ENCODE measurements around the gene LHX8.
"Not testable (repeated sequence)": the region's sequence is repeated elsewhere in the genome, so short reads cannot be mapped to it uniquely, and the experiment has no call there.

Gene LHX8

DNA sequence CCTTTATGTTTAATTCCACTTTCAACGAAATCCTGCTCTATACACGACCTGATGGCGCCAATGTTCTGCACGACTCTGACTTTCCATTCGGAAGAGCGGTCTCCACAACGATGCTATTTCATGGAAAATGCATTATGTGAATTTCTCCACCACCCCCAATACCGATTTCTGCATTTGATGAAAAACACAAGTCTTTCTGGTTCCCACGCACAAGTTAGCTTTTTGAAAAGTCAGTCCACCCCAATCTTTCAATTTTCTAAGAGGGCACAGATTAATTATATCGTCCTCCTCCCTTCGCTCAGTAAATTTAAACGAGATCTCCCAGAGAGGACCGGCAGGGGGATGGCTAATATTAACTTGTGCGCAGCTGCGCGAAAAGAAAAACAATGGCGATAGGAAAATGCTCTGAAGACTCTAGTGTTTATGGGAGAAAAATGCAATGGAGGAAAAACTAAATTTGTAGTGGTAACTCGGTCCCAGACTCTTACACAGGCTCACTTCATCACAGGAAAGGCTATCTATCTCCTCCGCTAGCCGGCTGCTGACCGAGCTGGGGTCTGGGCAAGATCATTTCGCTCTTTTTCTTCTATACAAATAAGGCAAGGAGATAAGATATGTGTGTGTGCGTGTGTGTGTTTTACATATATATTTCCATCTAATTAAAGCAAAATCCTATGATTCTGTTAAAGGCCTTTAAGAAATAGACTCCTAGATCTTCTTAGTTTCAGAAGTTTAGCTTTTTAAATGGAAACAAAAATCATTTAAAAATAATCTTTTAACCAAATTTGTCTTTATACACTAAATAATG, 1.2 kb upstream of the LHX8 start:
- DNase-seq (ENCODE audit: low read depth), result no peak

DNA sequence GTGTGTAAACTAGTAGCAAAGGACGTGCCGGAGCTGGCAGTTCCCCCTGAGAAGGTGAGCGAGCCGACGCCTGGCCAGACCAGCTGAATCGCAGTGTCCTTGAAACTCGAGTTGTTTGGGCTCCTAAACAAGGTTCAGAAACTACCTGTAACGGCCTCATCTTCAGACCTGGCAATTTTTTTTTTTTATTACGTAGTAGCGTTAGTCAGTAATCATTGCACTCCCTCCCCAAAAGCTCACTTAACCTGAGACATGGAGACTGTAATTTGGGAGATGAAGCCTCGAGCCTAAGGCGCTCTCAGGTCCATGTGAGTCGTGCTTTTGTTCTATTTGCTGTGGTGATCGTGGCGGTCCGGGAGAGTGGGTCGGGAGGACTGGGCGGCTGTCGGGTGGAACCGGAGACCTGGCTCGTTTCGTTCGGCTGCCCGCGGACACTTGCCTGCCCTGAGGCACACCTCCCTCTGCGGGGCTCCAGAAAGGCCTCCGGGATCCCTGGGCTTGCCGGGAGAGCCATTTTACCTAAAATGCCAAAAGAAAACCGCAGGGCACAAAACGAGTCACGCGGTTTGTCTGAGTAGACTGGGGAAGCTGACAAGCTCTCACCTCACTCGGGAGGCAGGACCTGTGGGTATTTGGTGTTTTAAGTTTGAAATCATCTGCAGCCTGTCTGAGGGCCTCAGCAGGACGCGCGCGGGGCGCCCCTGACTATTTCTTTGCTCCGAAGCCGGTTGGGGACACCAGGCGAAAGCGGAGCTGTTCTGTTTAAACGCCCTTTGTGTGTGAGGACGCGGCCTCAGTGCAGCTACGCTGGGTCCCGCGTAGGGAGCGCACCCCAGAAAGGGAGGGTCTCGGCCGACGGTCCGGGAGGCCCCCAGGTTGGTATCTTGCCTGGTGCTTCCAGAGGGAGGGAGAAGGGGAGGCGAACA, 722 bp downstream of the LHX8 start:
- no peak for DNase-seq (ENCODE audit: low read depth)

DNA sequence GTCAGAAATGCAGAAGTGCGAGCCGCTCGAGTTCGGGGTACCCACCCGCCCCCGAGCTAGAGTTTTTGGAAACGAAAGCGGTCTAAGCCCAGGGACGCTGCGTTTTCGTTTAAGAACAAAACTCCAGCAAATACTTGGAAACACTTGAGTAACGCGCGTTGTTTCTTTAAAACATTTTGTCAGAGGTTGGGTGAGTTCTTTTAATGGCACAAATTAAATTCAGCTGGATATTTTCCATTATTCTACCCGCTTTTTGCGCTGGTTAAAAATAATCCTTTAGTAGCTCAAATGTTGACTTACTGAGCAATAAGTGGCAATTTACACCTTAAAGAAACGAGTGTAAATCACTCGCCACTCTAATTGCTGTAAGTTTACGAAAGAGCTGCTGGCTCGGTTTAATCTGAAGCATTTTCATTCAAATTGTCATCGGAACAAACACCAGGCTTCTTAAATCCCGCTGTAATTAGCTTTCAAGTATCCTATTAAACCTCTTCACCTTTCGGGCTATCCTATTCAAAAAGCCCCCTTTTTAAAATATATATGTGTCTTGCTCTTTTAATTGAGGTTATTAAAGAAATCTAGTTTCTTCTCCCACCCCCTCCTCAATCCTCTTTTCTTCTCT, 1.5 kb downstream of the LHX8 start:
- DNase-seq (ENCODE audit: low read depth), result no peak

DNA sequence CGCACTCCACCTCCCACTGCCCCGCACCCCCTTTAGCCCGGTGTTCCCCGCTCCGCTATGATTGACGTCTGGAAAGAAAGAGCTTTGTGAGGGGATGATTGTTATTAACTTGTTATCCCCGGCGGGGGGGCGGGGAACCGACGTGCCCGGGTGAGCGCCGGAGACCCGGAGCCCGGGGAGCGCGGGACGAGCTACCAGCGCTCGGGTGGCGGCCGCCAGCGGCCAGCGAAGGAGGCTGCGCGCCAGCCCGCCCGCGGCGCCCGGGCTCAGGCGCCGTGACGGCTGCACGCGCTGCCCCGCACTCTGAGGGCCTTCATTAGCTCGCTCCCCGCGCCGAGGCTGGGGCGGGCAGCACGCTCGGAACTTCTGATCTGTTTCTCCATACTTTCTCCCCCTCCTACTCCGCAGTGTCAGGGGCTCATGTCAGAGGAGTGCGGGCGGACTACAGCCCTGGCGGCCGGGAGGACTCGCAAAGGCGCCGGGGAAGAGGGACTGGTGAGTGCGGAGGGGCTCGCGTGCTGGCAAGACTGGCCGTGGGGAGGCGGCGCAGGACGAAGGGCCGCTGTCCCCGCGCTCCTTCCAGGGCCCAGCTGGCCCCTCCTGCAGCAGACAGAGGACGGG, 2.1 kb downstream of the LHX8 start:
- DNase-seq (ENCODE audit: low read depth), result no peak

DNA sequence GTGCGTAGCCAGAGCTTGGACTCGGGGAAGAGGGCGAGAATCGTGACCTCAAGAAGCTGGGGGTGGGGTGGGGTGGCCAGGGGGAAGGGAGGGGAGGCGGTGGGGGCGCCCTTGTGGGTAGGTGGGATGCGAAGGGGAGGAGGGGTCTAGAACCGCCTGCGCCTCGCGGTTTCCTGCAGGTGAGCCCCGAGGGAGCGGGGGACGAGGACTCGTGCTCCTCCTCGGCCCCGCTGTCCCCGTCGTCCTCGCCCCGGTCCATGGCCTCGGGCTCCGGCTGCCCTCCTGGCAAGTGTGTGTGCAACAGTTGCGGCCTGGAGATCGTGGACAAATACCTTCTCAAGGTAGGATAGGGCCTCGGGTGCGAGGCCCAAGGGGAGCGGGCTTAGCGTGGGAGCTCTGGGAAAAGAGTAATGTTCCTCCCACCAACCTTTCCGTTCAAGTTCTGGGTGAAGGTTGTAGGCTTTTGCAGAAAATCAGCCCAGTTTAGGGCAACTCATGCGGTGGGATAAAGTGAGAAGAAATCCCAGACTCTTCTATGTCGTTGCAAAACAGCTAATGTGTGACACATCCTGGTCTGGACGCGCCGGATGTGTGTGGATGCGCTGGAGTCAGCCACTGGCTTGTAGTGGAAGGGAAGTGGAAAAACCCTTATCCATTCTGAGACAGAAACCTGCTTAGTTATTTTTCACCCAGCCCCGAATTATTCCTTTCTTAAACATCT, 2.9 kb downstream of the LHX8 start:
- DNase-seq (ENCODE audit: low read depth), result no peak

DNA sequence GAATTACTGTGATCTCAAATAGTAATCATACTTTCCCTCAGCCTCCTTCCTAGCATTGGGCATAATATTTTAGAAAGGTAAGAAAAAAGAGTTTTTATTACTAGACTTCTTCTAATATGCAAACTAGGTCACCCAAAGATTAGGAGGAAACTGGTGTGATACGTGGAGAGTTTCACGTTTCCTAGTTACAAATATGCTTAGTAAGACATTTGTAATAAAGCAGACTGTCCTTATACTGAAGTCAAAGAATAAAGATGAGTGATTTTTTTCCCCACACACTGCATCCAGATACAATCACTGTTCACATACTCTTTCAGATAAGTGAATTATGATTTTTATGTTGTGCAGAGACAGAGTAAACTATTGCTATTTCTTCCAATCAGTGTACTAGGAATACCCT, 17.9 kb downstream of the LHX8 start:
- DNase-seq (ENCODE audit: low read depth), result no peak

DNA sequence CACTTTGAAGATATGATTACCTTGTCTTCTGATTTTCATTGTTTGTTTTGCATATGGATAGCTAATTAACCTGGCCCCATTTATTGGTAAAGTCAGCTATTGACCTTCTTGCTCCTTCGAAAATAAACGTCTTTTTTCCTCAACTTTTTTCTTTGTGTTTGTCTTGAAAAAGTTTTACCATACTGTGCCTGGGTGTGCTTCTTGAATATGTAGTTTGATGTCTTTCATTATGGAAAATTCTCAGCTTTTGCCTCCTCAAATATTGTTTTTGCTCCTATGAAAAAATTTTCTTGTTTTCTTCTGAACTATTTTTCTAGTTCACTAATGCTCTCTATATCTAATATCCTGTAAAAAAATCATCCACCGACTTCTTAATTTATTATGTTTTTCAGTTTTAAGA, 25.0 kb downstream of the LHX8 start:
- no peak for DNase-seq (ENCODE audit: low read depth)

DNA sequence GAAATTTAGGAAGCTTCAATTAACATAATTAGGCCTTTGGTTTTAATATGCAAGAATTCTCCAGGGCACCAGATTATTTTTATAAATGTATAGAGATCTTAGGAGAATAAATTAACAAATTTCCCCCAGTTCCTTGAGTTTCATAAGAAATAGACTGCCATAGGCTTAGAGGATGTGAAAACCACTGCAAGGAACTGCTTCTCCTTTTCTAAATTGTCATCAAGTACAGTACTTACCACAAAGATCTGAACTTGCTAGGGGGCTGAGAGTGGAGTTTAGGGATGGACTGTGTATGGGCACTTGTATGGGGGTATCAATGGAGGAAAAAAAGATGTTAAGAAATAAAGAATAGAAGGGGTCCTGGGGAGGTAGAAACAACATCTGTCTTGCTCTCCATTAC, 31.1 kb downstream of the LHX8 start:
- no peak for DNase-seq (ENCODE audit: low read depth)

DNA sequence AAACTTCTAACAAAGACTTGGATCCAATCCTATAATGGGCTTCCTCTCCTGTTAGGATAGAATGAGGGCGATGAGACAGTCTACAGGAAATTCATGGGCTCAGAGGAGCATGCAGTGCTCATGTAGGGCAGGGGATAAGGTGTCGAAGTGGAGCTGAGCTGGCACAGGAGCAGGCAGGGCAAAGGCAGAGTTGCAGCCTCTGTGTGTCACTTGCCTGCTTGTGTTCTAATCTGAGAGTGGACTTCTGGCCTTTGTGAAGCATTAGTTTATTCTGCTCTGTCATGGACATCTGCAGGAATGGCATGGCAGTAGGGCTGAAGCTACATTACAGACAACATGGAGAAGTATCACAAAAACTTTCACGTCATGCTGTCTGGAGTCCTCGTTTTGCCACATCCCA, 32.6 kb downstream of the LHX8 start:
- DNase-seq (ENCODE audit: low read depth), result no peak

DNA sequence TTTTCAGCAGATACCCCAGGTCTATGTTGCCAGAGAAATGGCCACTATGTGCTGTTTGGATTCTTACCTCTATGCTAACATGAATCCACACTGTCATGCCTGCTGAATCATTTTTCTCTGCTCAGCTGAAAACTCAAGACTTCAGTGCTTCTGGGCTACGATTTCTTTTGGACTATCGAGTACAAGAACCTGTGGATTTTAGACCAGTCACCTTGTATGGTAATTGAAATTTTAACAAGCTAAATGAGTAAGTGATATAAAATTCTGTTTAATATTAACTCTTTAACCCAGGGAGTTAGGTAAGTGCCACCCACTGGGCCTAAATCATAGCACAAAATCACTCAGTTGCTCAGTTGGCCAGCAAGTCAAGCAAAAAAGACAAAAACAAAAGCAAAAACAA, 35.8 kb downstream of the LHX8 start:
- DNase-seq (ENCODE audit: low read depth), result no peak

DNA sequence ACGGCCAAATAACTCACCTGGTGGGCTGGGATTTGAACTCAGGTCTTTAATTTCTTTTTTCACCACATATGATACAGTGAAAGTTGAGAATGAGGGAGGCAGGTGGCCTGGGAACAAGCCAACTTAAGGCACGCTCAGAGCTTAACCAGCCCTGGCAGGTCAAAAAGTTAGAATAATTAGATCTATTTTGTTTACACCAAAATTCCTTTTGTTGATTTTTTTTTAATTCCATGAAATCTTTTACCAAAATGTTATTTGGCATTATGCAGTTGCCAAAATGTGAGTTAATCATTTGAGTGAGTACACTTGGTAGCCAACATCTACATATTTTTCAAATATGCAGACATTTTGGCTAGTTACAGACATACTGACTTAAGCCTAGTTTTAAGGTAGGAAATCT, 36.8 kb downstream of the LHX8 start:
- DNase-seq (ENCODE audit: low read depth), result no peak

DNA sequence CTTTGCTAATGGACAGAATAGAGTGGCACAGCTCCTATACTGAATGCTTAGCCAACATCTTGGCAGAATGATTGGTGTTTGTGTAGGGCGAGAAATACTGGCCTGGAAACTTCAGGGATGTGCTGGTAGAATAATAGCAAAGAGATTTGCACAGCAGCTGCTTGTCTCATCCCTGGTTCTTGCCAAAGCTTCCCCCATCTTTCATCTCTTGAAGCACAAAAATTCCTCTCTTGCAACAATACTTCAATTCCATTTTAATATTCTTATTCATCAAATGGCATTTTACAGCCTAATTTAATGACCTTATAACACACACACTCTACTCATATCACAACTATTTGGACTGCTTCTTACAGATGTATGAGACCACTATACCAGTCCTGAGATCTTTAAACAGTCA, 37.7 kb downstream of the LHX8 start:
- no peak for DNase-seq (ENCODE audit: low read depth)

DNA sequence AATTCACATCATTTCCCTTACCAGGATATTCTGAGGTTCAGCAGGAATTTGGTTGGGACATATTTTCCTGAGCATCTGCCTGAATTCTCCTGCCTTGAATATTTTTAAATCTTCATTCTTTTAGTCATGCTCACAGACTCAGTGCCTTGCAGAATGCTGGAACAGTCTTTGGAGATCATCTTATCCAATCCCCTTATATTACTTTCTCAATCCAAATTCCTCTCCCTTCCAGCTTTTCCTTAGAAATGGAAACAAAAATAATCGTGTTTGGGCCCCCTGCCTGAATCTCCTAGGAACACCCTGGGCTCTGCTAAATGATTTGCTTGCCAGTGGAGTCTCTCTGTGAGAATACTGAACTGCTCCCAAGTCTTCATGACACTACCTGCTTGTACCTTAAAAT, 38.4 kb downstream of the LHX8 start:
- no peak for DNase-seq (ENCODE audit: low read depth)

DNA sequence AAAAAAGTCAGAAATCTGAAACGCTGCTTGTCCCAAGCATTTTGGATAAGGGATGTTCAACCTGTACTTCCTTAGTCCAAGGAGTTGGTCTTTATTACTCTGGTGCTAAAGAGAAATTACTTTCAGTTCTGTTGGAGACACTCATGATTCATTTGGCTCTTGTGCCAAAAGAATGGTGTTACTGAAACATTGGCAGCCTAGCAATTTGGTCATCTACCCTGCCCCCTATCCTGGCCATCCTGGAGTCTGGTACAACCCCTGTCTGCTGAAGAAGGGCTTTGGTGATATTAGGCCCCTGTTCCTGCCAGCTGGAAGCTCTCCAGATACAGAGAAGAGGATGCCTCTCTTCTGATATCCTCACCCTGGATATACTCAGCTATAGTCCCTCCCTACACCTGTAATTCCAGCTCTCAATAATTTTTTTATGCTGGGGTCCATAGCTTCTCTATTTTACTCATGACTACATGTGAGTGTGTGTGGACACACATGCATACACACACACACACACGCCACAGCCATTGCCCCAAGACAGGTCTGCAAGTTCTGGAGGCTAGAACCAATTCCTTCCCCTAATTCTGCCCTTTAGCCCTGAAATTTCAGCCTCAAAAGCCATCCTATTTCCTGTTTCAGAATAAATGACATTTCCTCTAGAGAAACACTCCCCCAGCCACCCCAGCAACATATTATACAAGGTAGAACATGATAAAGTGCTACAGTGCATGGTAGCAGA, 40.0 kb downstream of the LHX8 start:
- no peak for DNase-seq (ENCODE audit: low read depth)

DNA sequence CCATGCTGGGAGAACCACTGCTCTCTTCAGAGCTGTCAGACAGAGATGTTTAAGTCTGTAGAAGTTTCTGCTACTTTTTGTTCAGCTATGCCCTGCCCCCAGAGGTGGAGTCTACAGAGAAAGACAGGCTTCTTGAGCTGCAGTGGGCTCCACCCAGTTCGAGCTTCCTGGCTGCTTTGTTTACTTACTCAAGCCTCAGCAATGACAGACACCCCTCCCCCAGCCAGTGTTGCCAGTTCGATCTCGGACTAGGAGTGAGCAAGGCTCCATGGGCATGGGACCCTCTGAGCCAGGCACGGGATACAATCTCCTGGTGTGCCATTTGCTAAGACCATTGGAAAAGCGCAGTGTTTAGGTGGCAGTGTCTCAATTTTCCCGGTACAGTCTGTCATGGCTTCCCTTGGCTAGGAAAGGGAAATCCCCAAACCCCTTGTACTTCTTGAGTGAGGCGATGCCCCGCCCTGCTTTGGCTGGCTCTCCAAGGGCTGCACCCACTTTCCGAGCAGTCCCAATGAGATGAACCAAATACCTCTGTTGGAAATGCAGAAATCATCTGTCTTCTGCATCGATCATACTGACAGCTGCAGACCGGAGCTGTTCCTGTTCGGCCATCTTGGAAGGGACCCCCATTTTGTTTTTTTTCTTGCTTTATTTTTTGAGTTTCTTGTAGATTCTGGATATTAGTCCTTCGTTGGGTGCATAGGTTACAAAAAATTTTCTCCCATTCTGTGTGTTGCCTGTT, 47.2 kb downstream of the LHX8 start:
- not testable (repeated sequence) for DNase-seq (ENCODE audit: low read depth)

DNA sequence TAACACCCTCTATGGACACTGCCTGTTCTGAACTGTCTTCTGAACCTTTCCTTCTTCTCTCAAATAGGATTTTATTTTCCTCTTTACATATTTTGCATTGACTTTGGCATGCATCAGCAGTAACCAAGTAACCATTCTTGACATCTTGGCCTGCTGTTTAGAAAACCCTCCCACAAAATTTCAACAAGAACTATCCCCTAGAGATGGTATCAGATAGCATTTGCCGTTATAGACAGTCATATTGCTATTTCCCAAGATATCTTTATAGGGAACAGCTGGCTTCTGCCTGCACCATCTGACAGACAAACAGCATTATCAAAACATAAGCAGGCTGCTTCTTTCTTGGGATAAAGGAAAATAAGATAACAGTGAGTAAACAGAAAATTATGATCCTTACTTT, 54.7 kb downstream of the LHX8 start:
- DNase-seq (ENCODE audit: low read depth), result no peak

DNA sequence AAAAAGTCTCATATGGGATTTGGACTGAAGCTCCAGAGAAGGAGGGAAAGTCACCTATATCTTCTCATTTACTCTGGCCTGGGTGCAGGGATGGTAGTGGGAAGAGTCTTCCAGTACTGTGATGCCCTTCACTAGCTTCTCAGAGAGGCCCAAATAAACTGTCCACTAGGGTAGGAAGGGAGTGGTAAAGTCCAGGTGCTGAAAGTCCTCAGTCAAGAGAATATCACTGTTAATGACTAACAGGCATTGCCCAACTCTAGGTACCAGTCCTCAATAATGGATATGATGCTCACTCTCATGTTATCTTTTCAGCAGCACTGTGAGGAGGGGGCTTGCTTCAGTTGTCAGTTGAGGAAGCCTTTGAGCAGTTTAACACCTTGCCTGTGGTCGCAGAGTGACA, 64.0 kb downstream of the LHX8 start:
- no peak for DNase-seq (ENCODE audit: low read depth)

DNA sequence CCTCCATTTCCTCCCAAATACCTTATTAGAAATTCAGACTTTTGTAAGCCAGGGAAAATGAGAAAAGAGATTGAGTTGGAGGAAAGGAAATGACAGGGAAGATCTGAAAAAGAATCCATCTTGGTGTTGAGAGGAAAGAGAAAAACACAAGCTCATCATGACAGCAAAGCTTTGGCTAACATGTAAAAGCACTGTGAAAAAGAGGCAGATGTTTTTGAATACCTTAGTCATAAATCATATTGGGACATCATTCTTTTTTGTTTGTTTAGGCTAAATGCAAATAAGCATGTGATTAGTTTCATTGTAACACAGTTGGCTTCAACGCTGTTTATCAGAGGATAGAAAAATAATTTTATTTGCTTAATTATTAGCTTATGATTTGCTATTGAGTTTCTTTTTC, 64.6 kb downstream of the LHX8 start:
- no peak for DNase-seq (ENCODE audit: low read depth)

DNA sequence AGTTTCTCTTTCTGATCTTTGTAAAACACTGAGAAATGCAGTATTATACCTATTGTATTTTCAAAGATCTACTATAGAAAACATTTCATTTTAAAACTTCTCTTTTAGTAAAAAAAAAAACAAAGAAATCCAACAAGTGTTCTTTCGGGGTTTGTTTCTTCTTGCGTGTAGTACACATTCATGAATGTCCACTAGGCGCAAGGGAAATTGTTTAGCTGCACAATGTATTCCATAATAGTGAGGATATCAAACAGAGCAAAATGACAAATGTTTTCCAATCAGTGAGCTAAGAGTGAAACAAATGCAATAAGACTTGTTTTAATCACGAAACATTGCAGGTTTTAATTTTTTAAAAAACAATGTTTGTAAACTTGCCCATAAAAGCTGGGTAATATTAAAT, 68.6 kb downstream of the LHX8 start:
- DNase-seq (ENCODE audit: low read depth), result no peak

Data from stimulated activated CD8-positive, alpha-beta memory T cell treated with anti-CD3 and anti-CD28 coated beads, Interleukin-15, amount 100 ng/mL, for 24 hours (primary cell).